ENCODE data around the gene TMEM156.
"Not testable (repeated sequence)": the region's sequence is repeated elsewhere in the genome, so short reads cannot be mapped to it uniquely, and the experiment has no call there.

Gene TMEM156

GRCh38 chr4:38989487-38989886 is 42.7 kb downstream of the TMEM156 start:
- DNase-seq: peak; percentile 33

- DNase-seq: not testable (repeated sequence)
Observed at GRCh38 chr4:38988353-38988752, 43.9 kb downstream of the TMEM156 start.

DNA sequence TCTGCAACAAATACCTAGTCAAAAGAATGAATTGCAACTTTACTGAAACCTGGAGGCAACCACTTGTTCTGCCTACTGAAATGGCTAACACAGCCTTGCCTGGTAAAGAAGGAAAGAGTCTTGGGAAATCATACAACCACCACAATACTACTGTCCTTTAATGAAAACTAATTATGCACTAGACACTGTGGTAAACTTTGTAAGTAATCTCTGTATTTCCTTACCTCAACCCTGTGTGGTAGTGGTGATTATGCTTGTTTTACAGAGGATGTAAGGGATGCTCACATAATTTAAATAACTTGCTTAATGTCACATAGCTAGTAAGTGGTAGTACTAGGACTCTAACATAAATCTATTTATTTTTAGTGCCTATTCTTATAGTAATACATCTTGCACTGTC is 44.7 kb downstream of the TMEM156 start:
- no peak for DNase-seq

DNA sequence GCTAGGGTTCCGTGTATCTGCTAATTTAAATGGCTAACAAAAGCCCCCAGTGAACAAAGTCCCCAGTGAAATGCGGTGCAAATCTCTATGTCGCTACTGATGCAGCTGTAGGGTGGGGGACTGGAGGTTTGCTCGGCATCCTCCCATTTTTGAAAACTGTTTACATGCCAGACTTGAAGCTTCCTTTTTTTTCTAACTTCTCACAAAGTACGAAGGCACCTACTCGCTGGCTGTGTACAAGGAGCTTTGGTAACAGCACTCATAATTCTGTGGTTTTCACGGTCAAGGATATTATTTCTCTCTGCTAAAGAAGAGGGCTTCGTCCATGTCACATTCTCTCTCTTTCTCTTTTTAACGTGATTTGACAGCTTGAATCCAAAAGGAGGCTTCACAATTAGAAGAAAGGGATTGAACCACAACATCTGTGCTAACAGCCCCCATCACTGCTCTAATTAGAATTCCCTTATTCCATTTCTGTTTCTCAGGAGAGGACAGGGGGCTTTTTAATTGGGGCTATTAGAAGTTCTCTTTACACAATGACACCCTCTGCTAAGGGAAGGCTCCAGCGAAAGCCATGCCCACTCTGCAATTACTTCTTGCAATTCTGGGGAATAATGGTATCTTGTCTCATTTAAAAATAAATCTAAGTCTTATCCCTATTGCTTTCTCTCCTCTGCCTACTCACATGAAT is 46.7 kb downstream of the TMEM156 start:
- DNase-seq: no peak

DNA sequence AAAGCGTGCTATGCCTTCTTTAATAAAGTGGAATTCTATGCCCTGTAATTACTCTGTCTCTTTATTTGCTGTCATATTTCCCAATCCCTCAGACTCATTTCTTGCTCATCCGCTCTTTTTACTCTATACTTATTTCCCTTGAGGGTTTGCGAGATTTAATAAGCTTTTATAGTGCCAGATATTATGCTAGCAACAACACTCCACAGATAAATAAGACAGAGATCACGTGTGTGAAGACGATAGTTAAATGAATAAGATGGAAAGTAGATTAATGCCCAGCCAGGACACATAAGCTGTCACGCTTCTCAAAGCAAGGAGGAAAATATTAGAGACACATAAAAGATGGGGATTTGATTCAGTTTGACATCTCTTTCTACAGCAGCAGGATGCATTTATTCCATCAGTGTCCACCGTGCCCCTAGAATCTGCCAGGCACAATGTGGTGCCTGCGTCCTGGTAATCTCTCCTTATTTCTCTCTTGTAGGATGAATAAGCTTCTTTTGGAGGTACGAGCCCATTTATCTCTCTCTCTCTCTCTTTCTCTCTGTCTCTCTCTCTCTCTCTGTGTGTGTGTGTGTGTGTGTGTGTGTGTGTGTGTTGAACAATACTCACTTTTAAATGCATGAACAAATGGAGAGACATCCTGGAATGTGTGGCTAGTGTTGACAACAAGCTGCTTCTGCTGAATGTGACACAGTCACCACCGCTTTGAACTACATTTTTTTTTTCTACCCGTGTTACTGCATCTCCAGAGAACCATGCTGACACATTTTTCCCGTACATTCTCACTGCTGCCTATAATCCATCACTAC is 48.2 kb downstream of the TMEM156 start:
- peak; percentile 77 for DNase-seq

DNA sequence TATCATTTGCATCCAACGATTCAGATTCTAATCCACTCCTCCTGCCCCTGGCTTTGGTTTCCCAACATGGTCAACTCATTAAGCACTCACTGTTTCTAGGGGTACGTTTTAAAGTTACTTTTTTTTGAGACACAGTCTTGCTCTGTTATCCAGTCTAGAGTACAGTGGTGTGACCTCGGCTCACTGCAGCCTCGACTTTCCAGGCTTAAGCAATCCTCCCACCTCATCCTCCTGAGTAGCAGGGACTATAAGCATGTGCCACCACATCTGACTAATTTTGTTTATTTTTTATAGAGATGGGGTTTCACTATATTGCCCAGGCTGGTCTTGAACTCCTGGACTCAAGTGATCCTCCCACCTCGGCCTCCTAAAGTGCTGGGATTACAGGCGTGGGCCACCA is 48.9 kb downstream of the TMEM156 start:
- no peak for DNase-seq

DNA sequence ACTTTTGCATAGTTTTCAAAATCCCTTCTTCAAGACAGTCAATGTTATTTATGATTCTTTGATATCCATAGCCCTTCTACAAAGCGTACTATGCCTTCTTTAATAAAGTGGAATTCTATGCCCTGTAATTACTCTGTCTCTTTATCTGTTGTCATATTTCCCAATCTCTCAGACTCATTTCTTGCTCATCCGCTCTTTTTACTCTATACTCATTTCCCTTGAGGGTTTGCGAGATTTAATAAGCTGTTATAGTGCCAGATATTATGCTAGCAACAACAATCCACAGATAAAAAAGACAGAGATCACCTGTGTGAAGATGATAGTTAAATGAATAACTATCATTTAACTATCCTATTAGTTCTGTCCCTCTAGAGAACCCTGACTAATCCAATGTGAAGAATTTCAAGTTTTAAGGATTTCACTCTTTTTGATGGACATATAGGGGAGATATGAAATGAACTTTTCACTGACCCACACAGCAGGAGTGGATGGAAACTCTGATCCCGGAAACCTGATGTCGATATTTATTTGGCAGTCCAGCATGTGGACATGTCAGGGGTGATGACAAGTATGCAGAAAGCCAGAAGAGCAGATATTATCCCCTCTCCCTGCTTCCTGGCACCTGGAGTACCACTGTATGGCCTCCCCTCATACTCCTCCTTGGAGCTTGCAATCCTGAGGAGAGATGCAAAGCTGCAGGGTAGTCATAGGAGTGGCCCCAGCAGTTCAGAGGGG is 49.7 kb downstream of the TMEM156 start:
- DNase-seq: no peak

DNA sequence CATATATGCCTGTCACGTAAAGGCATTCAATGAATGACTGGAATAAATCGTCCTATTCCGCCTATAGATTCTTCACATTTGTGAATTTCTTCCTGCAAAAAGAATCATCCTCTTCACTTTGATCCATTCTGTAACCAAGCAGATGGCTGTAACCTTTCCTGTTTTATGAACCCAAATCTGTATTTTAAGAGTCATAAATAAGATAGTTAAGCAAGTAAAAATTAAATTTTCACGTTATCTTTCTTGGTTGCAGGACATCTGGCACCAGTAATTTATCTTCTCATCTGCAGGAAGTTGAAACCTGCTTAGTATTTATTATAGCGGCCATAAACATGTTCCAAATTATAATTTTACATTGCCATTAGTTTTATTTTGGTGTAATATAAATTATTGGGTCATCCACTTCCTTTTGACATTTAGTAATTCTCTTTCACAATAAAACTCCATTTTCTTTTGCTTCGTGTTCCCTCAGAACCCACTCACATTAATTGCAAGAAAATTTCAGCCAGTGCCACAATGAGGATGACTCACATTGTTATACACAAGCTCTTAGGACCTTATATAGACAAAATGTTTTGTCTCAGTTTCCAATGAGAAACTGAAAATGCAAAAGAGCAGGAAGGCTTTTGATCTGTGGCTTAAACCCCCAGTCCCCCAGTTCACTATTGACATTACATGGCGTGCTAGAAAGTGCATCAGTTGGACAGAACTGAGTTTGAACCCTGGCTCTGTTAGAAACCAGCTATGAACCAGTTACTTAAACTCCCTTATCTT is 51.1 kb downstream of the TMEM156 start:
- DNase-seq: peak; percentile 88

DNA sequence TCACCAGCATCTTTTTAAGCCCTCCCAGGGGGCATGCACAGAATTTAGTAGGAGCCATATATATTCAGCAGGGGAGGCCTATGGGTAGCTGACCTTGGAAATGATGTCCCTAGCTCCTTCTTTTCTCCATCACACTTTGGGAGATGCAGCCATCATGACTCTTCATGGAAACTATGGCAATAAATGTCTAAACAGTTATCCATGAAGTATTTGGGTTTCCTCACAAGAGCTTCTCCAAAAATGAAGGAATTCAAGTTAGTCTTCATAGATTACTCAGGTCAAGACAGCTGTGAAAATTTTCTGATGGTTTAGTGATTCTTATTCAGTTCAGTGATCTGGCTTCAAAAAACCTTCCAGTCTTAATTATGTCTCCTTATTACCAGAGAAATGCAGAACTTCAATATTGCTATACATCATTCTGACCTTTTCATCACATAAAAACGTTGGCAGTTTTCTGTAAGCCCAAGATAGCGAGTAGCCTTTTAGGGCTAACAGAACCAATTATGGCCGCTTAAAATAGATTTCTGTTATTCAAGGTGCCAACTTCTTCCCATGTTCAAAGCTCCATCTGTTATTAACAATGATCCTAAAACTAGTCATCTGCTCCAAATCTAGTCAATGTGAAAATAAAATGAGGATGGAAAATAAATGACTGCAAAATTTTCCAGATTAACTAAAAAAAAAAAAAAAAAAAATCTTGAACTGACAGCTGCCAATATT is 52.5 kb downstream of the TMEM156 start:
- no peak for DNase-seq

DNA sequence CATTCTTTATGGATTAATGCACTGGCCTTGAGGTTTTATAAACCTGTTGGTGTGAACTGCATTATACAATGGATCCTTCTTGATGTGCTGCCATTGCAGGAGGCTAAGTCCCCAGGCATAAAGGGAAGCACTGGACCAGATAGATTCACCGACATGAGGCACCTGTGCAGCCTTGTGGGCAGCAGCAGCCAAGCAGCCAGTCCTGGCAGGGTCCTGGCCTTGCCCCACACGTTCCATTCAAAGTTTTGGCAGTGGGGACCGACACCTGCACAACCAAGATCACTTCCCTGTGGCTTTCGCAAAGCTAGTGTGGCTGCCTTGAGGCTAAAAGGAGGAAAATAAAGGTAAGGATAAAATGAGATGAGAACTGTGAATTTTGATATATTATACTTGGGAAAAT is 53.1 kb downstream of the TMEM156 start:
- DNase-seq: no peak

- no peak for DNase-seq
Observed at GRCh38 chr4:38976308-38976707, 55.9 kb downstream of the TMEM156 start.

- DNase-seq: no peak
Observed at GRCh38 chr4:38968668-38969067, 63.5 kb downstream of the TMEM156 start.

DNA sequence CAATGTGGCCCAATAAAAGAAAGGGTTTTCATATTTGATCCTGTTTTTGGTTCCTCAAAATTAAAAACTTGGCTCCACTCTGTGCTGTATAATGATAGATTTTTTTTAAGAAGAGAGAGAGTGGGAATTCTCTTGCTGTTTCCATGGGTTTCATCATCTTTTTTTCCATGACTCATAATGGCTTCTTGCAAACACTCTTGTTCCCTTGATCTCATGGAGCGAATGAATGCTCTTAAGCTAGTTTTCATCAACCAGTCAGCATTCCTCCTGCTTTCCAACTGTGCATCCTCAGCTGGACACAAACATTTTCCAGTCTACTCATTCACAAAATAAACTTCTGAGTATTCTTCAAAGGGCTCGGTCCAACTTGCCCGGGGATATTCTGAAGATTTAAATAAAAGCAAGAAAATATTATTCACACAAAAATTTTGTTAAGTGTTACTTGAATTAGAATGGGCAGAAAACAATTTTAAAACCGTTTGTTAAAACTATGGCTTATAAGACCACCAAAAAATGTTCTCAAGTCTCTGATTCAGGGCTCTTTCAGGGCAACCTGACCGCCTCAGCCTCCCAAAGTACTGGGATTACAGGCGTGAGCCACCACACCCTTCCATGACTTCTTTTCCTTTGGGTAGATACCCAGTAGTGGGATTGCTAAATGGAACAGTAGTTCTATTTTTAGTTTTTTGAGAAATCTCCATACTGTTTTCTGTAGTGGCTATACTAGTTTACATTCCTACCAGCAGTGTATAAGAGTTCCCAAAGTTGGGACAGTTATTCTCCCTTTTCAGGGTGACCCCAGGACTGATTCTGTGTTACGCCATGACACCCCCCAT is 64.7 kb downstream of the TMEM156 start:
- peak; percentile 99 for DNase-seq

GRCh38 chr4:38965866-38966265 is 66.3 kb downstream of the TMEM156 start:
- DNase-seq: no peak

DNA sequence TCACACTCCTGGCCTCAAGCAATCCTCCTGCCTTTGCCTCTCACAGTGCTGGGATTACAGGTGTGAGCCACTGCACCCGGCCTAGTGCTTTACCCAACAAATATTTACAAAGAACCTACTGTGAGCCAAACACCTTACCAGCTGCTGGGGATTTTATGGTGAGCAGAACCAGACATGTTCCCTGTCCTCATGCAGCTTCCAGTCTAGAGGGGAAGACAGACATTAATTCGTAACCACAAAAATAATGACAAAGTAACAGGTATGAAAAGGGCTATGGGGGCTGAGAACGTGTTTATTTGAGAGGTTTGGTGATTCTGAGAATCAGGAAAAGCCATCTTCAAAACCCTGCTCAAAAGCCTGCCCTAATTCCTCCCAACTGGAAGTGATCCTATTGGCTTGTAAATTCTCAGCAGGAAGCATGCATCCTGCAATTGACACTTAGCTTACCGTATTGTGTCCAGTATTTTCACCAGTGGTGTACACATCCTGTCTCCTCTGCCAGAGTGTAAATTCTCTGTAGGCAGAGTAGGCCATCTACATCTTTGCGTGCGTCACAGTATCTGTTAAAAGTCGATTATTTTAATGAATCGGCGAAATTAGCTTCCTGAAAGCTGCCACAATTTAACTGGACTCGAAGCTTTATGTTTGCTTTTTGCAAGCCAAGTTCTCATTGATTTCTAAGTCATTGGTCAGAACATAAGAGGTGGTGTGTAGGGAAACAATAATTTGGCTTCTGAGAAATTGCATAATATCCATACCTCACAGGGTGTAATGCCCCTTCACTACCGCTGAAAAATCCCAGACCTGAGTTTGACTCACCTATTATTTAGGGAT is 67.0 kb downstream of the TMEM156 start:
- no peak for DNase-seq

- not testable (repeated sequence) for DNase-seq
Observed at GRCh38 chr4:38959248-38959647, 73.0 kb downstream of the TMEM156 start.

DNA sequence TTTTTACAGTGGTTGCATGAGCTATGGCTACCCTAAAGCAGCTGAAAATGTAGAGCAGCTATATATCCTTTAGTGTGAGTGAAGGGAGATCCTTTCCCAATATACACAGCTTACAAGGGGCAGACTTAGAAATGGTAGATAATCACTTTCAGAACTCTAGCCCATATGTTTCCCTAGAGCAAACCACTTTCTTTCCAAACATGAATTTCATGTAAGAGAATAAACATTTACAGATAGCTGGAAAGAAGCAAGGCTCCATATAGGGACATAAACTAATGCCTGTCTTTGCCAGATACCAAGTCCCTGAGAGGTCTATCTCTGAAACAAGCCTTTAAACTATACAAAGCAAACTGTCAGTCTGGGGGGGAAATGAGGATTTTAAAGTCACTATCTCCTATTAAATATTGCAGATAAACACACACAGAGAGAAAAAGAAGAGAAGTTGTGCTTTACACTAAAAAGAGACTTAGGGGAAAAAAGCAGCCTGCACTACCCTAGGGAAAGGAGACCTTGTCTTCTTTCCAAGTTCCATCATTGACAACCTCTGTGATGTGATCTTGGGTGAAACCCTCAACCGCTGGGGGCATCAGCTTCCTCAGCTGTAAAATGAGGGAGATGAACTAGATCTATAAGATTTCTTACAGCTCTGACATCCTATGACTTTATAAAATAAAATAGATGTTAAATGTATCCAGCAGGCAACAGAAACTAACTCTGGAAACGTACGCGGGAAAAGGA is 73.6 kb downstream of the TMEM156 start:
- peak; percentile 77 for DNase-seq

DNA sequence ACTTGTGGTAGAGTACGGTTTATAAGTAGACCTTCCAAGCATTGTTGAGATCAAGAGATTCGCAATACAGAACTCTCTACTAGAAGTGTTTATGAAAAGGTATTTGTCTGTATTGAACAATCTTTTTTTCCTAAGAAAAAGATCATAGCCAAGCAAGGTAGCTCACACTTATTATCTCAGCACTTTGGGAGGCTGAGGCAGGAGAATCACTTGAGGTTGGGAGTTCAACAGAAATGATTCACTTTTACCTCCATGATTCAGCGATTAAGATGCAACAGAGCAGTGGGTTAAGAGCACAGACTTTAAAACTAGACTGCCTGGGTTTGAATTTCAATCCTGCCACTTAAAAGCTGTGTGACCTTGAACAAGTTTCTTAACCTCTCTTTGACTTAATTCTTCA is 74.3 kb downstream of the TMEM156 start:
- no peak for DNase-seq

DNA sequence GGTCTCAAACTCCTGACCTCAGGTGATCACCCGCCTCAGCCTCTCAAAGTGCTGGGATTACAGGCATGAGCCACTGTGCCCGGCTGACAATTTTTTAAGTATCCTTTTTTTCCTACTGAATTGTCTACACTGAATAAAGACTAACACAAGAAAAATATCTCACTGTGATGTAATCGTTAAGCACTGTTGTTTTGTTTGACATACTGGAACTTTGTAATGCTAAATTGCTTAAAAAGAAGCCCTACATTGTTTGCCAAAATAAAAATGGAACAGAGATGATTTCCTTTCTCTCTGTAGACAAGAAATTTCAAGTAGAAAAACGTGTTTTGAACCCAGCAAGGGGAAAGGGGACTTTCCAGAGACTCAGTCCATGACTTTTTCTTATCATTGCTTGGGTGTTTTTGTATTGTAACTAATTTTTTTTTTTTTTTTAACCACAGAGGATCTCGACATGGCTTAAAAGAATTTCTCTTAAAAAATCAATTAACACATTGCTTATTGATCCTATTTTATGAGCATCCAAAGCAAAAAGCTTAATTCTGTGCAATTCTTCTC is 74.9 kb downstream of the TMEM156 start:
- no peak for DNase-seq
